SW480 (cell line): ENCODE measurements around the gene DTYMK.
A peak's percentile ranks its signal among the peaks of the same experiment; 100 is the strongest.
"Not testable (repeated sequence)": the region's sequence is repeated elsewhere in the genome, so short reads cannot be mapped to it uniquely, and the experiment has no call there.

Experiments used
- DNase-seq: peaks from one replicate; pipeline ENCODE4 v3.0.0-alpha.2; 2016; ENCODE audit warnings: low spot score

Gene DTYMK

DNA sequence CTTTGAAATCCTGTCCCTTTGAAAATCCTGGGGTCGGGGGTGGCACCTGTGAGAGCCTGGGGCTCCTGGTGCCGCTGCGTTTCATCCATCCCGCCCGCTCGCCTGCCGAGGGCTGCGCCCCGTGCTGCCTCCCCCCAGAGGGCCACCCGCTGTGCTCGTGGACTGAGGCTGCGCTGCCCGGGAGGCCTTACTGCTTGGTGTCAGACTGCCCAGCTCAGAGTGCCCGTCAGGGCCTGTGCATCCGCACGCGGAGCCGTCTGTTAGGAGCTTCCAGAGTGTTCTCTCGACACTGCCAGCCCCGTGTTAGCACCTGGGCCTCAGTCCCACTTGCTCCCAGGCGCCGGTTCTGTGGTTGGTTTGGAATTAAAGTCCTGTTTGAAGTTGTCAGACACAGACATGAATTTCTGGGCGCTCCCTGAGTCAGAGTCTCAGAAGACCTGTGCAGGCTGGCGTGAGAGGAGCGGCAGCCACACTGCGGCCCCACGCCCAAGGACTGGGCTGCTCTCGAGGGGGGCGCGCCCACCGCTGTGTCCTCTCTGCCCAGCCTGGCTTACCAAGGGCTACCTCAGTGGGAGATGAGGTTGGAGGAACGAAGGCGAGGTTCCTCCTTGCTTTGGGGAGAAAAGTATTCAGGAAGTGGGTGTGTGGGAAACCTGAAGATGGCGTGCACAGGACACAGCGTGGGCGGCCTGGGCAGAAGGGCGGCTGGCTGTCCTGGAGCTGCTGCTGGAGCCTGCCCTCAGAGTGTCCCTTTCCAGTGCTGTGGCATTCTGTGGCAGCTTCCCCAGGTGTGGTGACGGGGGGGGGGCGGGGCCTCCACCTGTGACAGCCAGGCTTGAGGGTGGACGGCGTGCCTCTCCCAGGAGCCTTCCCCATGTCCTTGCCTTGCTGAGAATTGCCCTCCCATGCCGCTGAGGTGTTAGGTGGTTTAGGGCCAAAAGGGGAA lies 14.1 kb downstream of the DTYMK start:
- no peak for DNase-seq

DNA sequence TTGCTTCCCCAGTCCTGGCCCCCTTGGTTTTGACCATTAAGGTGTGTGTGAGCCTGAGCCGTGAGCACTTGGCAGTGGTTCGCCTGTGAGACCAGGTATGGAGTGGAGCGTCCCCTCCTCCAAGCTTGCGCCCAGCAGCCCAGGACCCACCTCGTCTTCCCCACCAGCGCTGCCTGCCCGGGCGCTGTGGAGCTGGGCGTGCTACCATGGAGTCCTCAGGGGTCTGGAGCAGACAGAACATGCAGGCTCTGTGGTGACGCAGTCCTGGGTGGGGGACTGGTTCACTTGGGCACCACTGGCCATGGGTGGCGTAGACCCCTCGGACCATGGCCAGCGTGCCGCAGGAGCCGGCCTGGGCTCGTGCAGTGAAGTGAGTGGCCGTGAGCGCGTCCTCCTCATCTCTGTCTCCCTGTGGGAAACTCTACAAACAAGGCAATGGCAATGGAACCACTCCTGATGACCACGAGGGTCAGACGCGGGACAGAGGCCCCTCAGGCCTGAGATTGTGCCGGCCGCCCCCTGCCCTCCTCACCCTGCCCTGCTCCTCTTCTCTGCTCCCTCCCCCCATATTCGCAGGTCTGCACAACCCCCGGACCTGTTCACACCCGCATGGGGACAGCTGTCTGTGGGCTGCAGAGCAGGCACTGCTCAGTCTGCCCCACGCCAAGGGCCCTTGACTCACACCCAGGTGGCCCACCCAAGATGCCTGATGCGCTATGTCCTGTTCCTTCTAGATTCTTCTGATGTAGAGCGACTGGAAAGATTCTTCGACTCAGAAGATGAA lies 15.0 kb downstream of the DTYMK start:
- DNase-seq, result no peak

- no peak for DNase-seq
Observed at GRCh38 chr2:241670333-241671110, 16.1 kb downstream of the DTYMK start.

GRCh38 chr2:241668839-241669238 lies 17.8 kb downstream of the DTYMK start:
- no peak for DNase-seq

DNA sequence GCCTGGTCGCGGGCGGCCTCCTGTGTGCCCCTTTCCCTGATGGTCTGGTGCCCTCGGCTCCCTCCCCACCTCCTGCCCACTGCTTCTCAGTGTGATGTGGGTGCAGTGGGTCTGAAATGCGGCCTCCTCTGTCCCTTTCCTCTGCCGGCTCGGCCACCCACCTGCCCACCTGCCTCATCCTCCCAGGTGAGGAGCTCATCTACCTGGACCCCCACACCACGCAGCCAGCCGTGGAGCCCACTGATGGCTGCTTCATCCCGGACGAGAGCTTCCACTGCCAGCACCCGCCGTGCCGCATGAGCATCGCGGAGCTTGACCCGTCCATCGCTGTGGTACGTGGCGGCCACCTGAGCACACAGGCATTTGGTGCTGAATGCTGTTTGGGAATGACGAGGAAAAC lies 18.3 kb downstream of the DTYMK start:
- no peak for DNase-seq

GRCh38 chr2:241666627-241667400 lies 19.8 kb downstream of the DTYMK start:
- no peak for DNase-seq

GRCh38 chr2:241665731-241666440 lies 20.7 kb downstream of the DTYMK start:
- no peak for DNase-seq

GRCh38 chr2:241662731-241663130 lies 23.9 kb downstream of the DTYMK start:
- DNase-seq, result not testable (repeated sequence)

DNA sequence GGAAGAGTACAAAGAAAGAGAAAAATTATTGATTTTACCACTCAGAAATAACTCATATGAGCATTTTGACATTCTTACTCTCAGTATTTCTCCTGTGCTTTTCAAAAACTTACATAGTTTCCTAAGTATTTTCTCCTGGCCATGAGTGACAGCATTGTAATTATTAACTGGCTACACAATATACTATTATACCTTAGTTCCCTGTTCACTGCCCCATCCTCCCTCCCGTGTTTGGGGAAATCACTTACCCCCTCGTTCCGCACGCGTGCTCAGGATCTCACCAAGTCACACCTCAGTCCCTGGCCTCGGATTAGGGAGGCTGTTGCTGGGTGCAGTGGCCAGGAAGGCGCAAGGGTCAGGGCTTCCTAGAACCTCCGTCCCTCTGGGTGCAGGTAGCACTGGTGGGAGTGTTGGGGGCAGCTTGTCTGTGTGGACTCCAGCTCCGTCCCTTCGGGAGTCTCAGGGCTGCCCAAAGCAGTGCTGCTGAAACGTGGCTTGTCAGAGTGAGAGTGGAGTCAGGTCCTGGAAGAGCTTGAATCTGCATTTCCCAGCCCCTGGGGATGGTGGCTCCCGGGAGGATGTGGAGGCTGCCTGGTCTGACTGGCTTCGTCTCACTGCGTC lies 25.9 kb downstream of the DTYMK start:
- no peak for DNase-seq

DNA sequence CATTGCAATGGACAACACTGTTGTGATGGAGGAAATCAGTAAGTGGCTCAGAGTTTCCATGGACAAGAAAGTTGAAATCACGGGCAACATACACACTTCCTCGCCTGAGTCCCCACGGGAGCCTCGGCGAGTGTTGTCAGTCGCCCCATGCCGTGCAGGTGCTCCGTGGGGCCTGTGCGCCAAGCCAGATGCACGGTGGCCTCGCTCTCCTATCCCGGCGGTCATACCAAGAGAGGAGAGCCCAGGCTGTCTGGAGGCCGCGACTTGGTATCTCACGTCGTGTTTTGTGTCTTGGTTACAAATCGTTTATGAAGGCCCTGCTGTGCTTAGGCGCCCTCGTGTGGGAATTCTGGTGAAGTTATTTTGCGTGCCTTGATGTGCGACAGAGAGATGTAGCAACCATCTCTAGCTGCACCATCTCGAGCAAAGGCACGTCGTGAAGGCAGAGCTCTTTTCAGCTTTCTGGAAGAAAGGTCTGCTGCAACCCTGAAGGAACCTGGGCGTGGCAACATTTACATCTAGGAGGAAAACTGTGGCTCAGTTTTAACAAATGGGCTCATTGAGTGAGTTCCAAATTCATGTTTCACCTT lies 27.4 kb downstream of the DTYMK start:
- peak; percentile 28 for DNase-seq

GRCh38 chr2:241658296-241658695 lies 28.3 kb downstream of the DTYMK start:
- DNase-seq, result no peak

DNA sequence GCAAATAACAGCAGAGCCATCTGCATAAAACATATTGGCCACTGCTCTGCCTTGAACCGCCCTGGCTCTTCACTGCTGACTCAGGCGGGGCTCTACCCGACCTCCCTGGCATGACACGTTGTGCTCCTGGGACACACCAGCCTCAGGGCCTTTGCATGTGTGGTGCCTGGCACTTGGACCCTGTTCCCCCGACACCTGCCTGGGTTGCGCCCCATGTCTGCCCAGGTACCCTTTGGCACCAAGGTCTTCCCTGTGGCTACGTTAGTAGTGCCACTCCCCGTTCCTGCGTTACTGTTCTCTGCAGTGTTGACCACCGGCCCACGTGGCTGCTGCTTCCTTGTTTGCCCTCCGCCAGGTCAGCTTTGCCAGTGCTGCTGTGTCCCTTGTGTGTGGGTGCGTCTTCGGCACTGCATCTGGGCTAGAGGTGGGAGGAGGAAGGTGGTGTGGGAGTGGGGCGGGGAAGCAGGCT lies 28.8 kb downstream of the DTYMK start:
- DNase-seq, result no peak

DNA sequence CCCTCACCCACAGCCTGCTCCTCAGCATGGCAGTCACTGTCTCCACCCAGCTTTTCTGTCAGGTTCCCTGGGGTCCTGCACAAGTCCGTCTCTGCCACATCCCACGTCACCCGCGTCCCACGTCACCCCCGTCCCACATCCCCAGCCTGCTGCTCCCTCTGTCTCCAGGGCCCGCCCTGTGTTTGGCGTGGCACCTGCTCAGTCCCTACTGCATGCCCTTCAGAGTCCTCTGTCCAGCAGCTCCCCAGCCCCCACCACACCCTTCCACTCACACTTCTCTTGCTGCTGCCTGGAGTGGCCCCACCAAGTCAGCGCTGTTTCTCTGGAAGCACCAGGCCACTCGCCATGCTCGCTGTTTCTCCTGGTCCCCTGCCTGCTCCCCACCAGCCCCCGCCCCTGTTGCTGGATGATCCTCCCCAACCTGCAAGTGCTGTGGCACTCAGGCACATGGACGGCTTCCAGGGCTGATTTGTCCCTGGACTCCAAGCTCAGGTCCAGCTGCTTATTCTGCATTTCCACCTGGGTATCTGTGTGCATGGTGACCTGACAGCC lies 30.3 kb downstream of the DTYMK start:
- DNase-seq, result no peak

GRCh38 chr2:241655516-241656189 lies 31.0 kb downstream of the DTYMK start:
- no peak for DNase-seq

GRCh38 chr2:241654551-241654950 lies 32.1 kb downstream of the DTYMK start:
- DNase-seq, result no peak

GRCh38 chr2:241653210-241653750 lies 33.3 kb downstream of the DTYMK start:
- no peak for DNase-seq

DNA sequence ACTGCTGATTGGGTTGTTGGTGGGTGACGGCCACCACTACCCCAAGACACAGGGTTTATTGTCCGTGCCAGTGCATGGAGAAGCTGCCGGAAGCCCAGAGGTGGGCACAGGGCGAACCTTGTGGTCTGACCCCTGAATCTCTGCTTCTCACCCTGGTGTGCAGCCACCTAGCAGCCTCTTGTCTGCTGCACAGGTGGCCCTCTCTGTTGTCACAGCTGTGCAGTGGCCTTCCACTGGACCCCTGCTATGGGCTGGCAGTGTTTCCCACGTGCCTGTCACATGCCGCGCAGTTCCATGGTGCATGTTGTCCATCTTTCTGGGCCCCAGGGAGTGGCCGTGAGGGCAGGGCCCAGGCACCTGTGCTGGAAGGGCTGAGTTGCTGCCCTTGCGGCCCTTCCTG lies 33.9 kb downstream of the DTYMK start:
- no peak for DNase-seq

- DNase-seq, result no peak
Observed at GRCh38 chr2:241652142-241652541, 34.5 kb downstream of the DTYMK start.

DNA sequence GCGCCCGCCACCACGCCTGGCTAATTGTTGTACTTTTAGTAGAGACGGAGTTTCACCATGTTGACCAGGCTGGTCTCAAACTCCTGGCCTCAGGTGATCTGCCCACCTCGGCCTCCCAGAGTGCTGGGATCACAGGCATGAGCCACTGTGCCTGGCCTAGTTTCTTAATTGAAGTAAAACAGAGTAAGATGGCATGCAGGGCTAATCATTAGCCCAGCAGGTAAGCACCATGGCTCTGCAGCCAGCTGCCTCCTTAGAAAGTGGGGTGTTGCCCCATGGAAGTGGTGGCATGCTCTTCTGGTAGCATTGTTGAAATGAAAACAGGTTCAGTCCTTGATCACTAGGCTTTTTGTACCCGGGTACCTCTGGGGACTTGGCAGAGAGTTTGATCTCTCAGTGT lies 36.7 kb downstream of the DTYMK start:
- no peak for DNase-seq
